Astrocyte (in vitro differentiated cells and primary cell): ENCODE measurements around the gene STRIP2.

Experiments
- CTCF ChIP-seq: IDR thresholded peaks from 2 replicates; pipeline ENCODE4 v1.5.1; 2011; ENCODE audit warnings: low read depth, mild to moderate bottlenecking, inconsistent platforms, low read length, moderate library complexity; ENCODE audit not compliant: insufficient read depth
- EZH2 ChIP-seq: IDR thresholded peaks from 2 replicates; pipeline ENCODE4 v1.6.1; 2012; ENCODE audit warnings: mild to moderate bottlenecking, low read length, inconsistent platforms; ENCODE audit not compliant: insufficient read depth

- TF ChIP-seq CTCF (no peak), EZH2 (no peak)
Measured at GRCh38 chr7:129523924-129524323, 89.7 kb downstream of the STRIP2 start.
